Gastrocnemius medialis (tissue), 4 donors: Measurements from ENCODE around the gene MBD5.

Source experiments
- CTCF ChIP-seq, 5 experiments: fragments of 450-650 bp in 3 of 5; fragments of 200-600 bp in 2 of 5; sonication (generic) in 2 of 5; IDR thresholded peaks in 4 of 5; conservative IDR thresholded peaks in 1 of 5; 1 replicate in 4 of 5; 2 replicates in 1 of 5; pipeline ENCODE4 v1.5.1; 2016 to 2019; ENCODE audit warnings: antibody characterized with exemption in 5 of 5, mild to moderate bottlenecking in 3 of 5, moderate library complexity in 3 of 5
- POLR2A ChIP-seq, 2 donors: fragments of 450-650 bp; IDR thresholded peaks; one replicate each; pipeline ENCODE4 v1.6.1; 2017; ENCODE audit warnings: antibody characterized with exemption in 2 of 2, mild to moderate bottlenecking in 2 of 2, moderate library complexity in 2 of 2

GRCh38 chr2:148561389-148561788 is 540.5 kb downstream of the MBD5 start:
- TF ChIP-seq CTCF (IDR thresholded peaks at IDR 0.05 in 4 of 5, conservative IDR thresholded peaks at IDR 0.05 in 1 of 5) (no peak), POLR2A (IDR thresholded peaks at IDR 0.05) (no peak)
